ENCODE results near the gene SPNS1.
A peak's percentile ranks its signal among the peaks of the same experiment; 100 is the strongest.
"Not testable (repeated sequence)": the region's sequence is repeated elsewhere in the genome, so short reads cannot be mapped to it uniquely, and the experiment has no call there.

The SPNS1 gene

GRCh38 chr16:28935924-28936783 is 38.4 kb upstream of the SPNS1 start:
- peaks cover 0 to 3% of the 10 kb centered on the region in 2 donors for H3K4me1 ChIP-seq (ENCODE audit: control insufficient read depth in 1 of 2, insufficient read depth in 2 of 2, low read length in 2 of 2)
- peak overlapping the region; percentile 52 to 63 for H3K4me3 ChIP-seq (ENCODE audit: low read depth in 1 of 2, low read length in 2 of 2)
- H3K27me3 ChIP-seq (ENCODE audit: low read depth, low read length) = no peaks in the 10 kb centered on the region
- H3K9me3 ChIP-seq (ENCODE audit: control insufficient read depth in 1 of 2, low read length in 2 of 2) = no peaks in the 10 kb centered on the region
- no peaks in the 10 kb centered on the region for H3K36me3 ChIP-seq (ENCODE audit: control insufficient read depth in 1 of 2, insufficient read depth in 2 of 2, low read length in 2 of 2)
- no peak overlapping the region for H3K27ac ChIP-seq (ENCODE audit: low read length)

GRCh38 chr16:28936784-28937155 is 37.8 kb upstream of the SPNS1 start:
- Histone ChIP-seq H3K36me3 (ENCODE audit: control insufficient read depth in 1 of 2, insufficient read depth in 2 of 2, low read length in 2 of 2) (no peaks in the 10 kb centered on the region), H3K27ac (ENCODE audit: low read length) (no peak overlapping the region), H3K9me3 (ENCODE audit: control insufficient read depth in 1 of 2, low read length in 2 of 2) (no peaks in the 10 kb centered on the region), H3K27me3 (ENCODE audit: low read depth, low read length) (no peaks in the 10 kb centered on the region), H3K4me3 (ENCODE audit: low read depth in 1 of 2, low read length in 2 of 2) (peak overlapping the region in 1 of 2 donors; percentile 52), H3K4me1 (ENCODE audit: control insufficient read depth in 1 of 2, insufficient read depth in 2 of 2, low read length in 2 of 2) (peaks cover 0 to 3% of the 10 kb centered on the region in 2 donors)

DNA sequence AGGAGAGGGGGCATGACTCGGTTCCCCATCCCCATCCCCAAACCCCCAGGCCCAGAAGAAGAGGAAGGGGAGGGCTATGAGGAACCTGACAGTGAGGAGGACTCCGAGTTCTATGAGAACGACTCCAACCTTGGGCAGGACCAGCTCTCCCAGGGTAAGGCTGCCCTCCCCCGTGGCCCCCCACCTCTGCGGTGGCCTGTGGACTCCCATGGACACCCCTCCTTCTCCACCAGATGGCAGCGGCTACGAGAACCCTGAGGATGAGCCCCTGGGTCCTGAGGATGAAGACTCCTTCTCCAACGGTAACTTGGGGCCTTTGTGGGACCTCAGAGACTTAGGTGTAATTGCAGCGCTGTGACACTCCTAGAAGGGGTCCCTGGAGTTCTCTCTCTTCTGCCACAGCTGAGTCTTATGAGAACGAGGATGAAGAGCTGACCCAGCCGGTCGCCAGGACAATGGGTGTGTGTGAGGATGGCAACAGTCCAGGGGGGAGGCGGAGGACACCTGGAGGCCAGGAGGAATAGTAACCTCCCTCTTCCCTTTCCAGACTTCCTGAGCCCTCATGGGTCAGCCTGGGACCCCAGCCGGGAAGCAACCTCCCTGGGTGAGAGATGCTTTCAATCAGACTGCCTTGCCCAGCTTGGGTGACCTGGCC is 37.2 kb upstream of the SPNS1 start:
- no peaks in the 10 kb centered on the region for H3K27me3 ChIP-seq (ENCODE audit: low read depth, low read length)
- H3K4me1 ChIP-seq (ENCODE audit: control insufficient read depth in 1 of 2, insufficient read depth in 2 of 2, low read length in 2 of 2) = peaks cover 0 to 3% of the 10 kb centered on the region in 2 donors
- H3K4me3 ChIP-seq (ENCODE audit: low read depth in 1 of 2, low read length in 2 of 2) = no peak overlapping the region
- no peaks in the 10 kb centered on the region for H3K9me3 ChIP-seq (ENCODE audit: control insufficient read depth in 1 of 2, low read length in 2 of 2)
- H3K36me3 ChIP-seq (ENCODE audit: control insufficient read depth in 1 of 2, insufficient read depth in 2 of 2, low read length in 2 of 2) = no peaks in the 10 kb centered on the region
- no peak overlapping the region for H3K27ac ChIP-seq (ENCODE audit: low read length)

DNA sequence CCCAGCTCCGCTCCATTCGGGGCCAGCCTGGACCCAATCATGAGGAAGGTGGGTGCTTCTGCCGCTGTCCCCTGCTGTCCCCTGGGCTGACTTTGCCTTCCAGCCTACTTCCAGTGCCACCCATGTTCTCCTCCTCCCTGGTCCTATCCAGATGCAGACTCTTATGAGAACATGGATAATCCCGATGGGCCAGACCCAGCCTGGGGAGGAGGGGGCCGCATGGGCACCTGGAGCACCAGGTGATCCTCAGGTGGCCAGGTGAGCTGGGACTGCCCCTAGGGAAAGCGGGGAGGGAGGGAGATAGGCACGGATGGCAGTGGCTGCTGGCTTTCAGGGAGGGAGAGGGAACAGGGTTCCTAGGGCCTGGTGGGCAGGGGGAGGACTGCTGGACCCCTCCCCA is 35.9 kb upstream of the SPNS1 start:
- H3K36me3 ChIP-seq (ENCODE audit: control insufficient read depth in 1 of 2, insufficient read depth in 2 of 2, low read length in 2 of 2) = no peaks in the 10 kb centered on the region
- H3K4me3 ChIP-seq (ENCODE audit: low read depth in 1 of 2, low read length in 2 of 2) = no peak overlapping the region
- H3K27me3 ChIP-seq (ENCODE audit: low read depth, low read length) = no peaks in the 10 kb centered on the region
- no peaks in the 10 kb centered on the region for H3K9me3 ChIP-seq (ENCODE audit: control insufficient read depth in 1 of 2, low read length in 2 of 2)
- H3K4me1 ChIP-seq (ENCODE audit: control insufficient read depth in 1 of 2, insufficient read depth in 2 of 2, low read length in 2 of 2) = peaks cover 0 to 3% of the 10 kb centered on the region in 2 donors
- no peak overlapping the region for H3K27ac ChIP-seq (ENCODE audit: low read length)

DNA sequence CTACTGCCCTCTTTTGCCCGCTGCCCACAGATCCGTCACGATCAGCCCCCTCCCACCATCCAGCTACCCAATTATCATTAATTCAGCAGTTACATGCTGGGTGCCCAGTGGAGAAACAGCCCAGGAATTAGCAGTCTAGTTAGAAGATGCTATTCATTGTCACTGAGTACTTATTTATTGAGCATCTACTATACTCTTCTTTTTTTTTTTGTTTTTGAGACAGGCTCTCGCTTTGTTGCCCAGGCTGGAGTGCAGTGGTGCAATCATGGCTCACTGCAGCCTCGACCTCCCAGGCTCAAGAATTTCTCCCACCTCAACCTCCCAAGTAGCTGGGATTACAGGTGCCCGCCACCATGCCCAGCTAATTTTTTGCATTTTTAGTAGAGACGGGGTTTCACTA is 34.8 kb upstream of the SPNS1 start:
- not testable (repeated sequence) for H3K9me3 ChIP-seq (ENCODE audit: control insufficient read depth in 1 of 2, low read length in 2 of 2); H3K27me3 ChIP-seq (ENCODE audit: low read depth, low read length); H3K27ac ChIP-seq (ENCODE audit: low read length); H3K36me3 ChIP-seq (ENCODE audit: control insufficient read depth in 1 of 2, insufficient read depth in 2 of 2, low read length in 2 of 2); H3K4me1 ChIP-seq (ENCODE audit: control insufficient read depth in 1 of 2, insufficient read depth in 2 of 2, low read length in 2 of 2); H3K4me3 ChIP-seq (ENCODE audit: low read depth in 1 of 2, low read length in 2 of 2)

DNA sequence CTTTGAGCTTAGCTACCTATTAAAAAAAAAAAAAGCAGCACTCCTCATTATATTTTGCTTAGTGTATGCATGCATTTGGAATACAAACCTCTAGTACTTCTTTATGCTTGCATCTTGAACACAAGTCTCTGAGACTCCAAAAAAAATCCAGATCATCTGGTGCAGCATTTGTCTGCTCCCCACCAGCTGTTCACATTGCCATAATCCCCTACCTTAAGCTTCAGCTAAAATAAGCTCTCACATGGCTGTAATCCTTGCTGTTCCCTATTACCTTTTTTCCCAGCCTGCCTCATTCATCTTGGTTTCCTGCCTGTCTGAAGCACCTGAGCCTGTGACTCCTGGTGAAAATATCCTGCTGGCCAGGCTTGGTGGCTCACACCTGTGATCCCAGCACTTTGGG is 31.3 kb upstream of the SPNS1 start:
- no peak overlapping the region for H3K27ac ChIP-seq (ENCODE audit: low read length)
- no peaks in the 10 kb centered on the region for H3K36me3 ChIP-seq (ENCODE audit: control insufficient read depth in 1 of 2, insufficient read depth in 2 of 2, low read length in 2 of 2)
- H3K9me3 ChIP-seq (ENCODE audit: control insufficient read depth in 1 of 2, low read length in 2 of 2) = no peaks in the 10 kb centered on the region
- H3K27me3 ChIP-seq (ENCODE audit: low read depth, low read length) = no peaks in the 10 kb centered on the region
- H3K4me1 ChIP-seq (ENCODE audit: control insufficient read depth in 1 of 2, insufficient read depth in 2 of 2, low read length in 2 of 2) = peaks cover 0 to 10% of the 10 kb centered on the region in 2 donors
- no peak overlapping the region for H3K4me3 ChIP-seq (ENCODE audit: low read depth in 1 of 2, low read length in 2 of 2)

DNA sequence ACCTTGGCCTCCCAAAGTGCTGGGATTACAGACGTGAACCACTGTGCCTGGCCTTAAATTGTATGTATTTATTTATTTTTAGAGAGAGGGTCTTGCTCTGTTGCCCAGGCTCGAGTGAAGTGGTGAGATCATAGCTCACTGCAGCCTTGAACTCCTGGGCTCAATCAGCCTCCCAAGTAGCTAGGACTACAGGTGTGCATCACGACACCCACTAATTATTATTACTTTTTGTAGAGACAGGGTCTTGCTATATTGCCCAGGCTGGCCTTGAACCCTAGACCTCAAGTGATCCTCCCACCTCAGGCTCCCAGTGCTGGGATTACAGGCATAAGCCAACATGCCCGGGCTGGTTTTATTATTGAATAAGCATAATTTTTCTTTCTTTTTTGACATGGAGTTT is 27.9 kb upstream of the SPNS1 start:
- H3K4me1 ChIP-seq (ENCODE audit: control insufficient read depth in 1 of 2, insufficient read depth in 2 of 2, low read length in 2 of 2) = peaks cover 0 to 15% of the 10 kb centered on the region in 2 donors
- H3K27ac ChIP-seq (ENCODE audit: low read length) = no peak overlapping the region
- no peak overlapping the region for H3K4me3 ChIP-seq (ENCODE audit: low read depth in 1 of 2, low read length in 2 of 2)
- no peaks in the 10 kb centered on the region for H3K9me3 ChIP-seq (ENCODE audit: control insufficient read depth in 1 of 2, low read length in 2 of 2)
- no peaks in the 10 kb centered on the region for H3K36me3 ChIP-seq (ENCODE audit: control insufficient read depth in 1 of 2, insufficient read depth in 2 of 2, low read length in 2 of 2)
- H3K27me3 ChIP-seq (ENCODE audit: low read depth, low read length) = no peaks in the 10 kb centered on the region

DNA sequence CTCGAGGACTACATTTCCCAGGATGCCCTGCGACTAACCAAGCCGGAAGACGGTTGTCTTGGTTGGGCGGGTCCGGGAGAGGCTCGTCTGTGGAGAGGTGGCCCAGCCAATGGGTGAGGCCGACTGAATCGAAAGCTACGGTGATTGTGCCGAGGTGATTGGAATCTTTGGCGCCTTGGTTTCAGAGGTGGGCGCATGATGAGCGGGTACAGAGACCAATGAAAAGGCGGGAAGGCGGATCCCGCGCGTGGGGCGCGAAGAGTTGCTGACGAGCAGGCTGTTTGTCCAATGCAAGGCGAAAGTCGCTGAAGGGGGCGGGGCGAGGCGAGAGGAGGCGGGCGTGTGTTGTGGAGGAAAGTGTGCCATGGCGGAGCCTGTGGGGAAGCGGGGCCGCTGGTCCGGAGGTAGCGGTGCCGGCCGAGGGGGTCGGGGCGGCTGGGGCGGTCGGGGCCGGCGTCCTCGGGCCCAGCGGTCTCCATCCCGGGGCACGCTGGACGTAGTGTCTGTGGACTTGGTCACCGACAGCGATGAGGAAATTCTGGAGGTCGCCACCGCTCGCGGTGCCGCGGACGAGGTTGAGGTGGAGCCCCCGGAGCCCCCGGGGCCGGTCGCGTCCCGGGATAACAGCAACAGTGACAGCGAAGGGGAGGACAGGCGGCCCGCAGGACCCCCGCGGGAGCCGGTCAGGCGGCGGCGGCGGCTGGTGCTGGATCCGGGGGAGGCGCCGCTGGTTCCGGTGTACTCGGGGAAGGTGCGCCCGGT is 23.7 kb upstream of the SPNS1 start, which contains the start of gene NFATC2IP:
Gene NFATC2IP (plus strand): TSS at position 290 of the 762 bp plus-strand sequence. CDS start 75 bp downstream, at position 365.
- H3K9me3 ChIP-seq (ENCODE audit: control insufficient read depth in 1 of 2, low read length in 2 of 2) = no peaks in the 10 kb centered on the region
- H3K27me3 ChIP-seq (ENCODE audit: low read depth, low read length) = no peaks in the 10 kb centered on the region
- H3K4me3 ChIP-seq (ENCODE audit: low read depth in 1 of 2, low read length in 2 of 2) = peak within 1 kb of the TSS; percentile 71 to 80
- H3K27ac ChIP-seq (ENCODE audit: low read length) = peak within 1 kb of the TSS; percentile 23
- peaks cover 0 to 15% of the 10 kb centered on the region in 2 donors for H3K4me1 ChIP-seq (ENCODE audit: control insufficient read depth in 1 of 2, insufficient read depth in 2 of 2, low read length in 2 of 2)
- H3K36me3 ChIP-seq (ENCODE audit: control insufficient read depth in 1 of 2, insufficient read depth in 2 of 2, low read length in 2 of 2) = peaks cover 13 to 27% of the 10 kb centered on the region in 2 donors

DNA sequence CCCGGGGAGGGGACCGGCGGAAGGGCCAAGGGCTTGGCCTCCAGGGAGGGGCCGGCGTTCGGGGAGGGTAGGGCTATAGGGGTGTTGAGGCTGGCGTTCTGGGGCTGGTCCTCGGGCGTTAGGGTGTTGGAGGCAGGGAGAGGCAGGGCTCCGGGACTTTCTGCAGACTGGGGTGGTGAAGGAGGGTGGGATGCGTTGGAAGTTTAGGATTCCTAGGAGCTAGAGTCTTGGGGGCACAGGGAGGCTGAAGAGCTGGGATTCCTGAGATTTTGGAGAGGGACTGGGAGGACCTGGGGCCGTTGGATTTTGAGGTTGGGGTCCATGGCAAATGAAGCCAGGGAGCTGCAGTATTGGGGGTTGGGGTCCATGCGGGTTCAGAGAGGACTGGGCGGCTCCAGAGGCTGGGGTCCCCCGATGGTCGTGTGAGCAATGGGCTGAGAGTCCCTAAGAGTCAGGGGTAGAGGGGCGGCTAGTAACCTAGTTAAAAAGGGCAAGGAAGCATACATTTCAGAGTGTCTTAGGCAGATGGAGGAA is 23.1 kb upstream of the SPNS1 start:
- Histone ChIP-seq H3K27me3 (ENCODE audit: low read depth, low read length) (no peaks in the 10 kb centered on the region), H3K4me3 (ENCODE audit: low read depth in 1 of 2, low read length in 2 of 2) (peak overlapping the region; percentile 71 to 80), H3K9me3 (ENCODE audit: control insufficient read depth in 1 of 2, low read length in 2 of 2) (no peaks in the 10 kb centered on the region), H3K4me1 (ENCODE audit: control insufficient read depth in 1 of 2, insufficient read depth in 2 of 2, low read length in 2 of 2) (peaks cover 0 to 13% of the 10 kb centered on the region in 2 donors), H3K36me3 (ENCODE audit: control insufficient read depth in 1 of 2, insufficient read depth in 2 of 2, low read length in 2 of 2) (peaks cover 19 to 34% of the 10 kb centered on the region in 2 donors), H3K27ac (ENCODE audit: low read length) (peak overlapping the region; percentile 23)

- H3K27ac ChIP-seq (ENCODE audit: low read length) = no peak overlapping the region
- H3K4me1 ChIP-seq (ENCODE audit: control insufficient read depth in 1 of 2, insufficient read depth in 2 of 2, low read length in 2 of 2) = no peaks in the 10 kb centered on the region
- peaks cover 37 to 77% of the 10 kb centered on the region in 2 donors for H3K36me3 ChIP-seq (ENCODE audit: control insufficient read depth in 1 of 2, insufficient read depth in 2 of 2, low read length in 2 of 2)
These were observed 16.4 kb upstream of the SPNS1 start for GRCh38 chr16:28958216-28958615.

DNA sequence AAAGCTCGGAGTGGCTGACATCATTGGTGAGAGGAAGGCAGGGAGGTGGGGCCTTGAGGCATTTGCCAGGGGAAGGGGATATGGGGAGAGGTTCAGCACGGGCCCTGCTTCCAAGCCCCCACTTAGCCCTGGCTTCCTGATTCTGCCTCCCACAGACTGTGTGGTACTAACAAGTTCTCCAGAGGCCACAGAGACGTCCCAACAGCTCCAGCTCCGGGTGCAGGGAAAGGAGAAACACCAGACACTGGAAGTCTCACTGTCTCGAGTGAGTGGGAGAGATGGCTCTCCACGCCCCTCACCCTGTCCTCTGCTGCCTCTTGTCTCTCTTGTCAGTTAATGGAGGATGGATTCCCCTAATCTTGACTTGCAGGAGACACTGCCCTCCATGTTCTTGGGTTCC is 15.7 kb upstream of the SPNS1 start:
- Histone ChIP-seq H3K9me3 (ENCODE audit: control insufficient read depth in 1 of 2, low read length in 2 of 2) (no peaks in the 10 kb centered on the region), H3K36me3 (ENCODE audit: control insufficient read depth in 1 of 2, insufficient read depth in 2 of 2, low read length in 2 of 2) (peaks cover 44 to 77% of the 10 kb centered on the region in 2 donors), H3K4me3 (ENCODE audit: low read depth in 1 of 2, low read length in 2 of 2) (no peak overlapping the region), H3K27me3 (ENCODE audit: low read depth, low read length) (no peaks in the 10 kb centered on the region), H3K4me1 (ENCODE audit: control insufficient read depth in 1 of 2, insufficient read depth in 2 of 2, low read length in 2 of 2) (no peaks in the 10 kb centered on the region), H3K27ac (ENCODE audit: low read length) (no peak overlapping the region)

More at GRCh38 chr16:28958216-28958615, 16.4 kb upstream of the SPNS1 start:
- Histone ChIP-seq H3K9me3 (ENCODE audit: control insufficient read depth in 1 of 2, low read length in 2 of 2) (no peaks in the 10 kb centered on the region), H3K27me3 (ENCODE audit: low read depth, low read length) (no peaks in the 10 kb centered on the region), H3K4me3 (ENCODE audit: low read depth in 1 of 2, low read length in 2 of 2) (no peak overlapping the region)
